ENCODE results near the gene BCAS1. TPM values are rescaled to one million over a fixed set of nuclear protein-coding genes. Genes with fewer than 3 reads are reported as not detected.

Gene BCAS1
- total RNA-seq, 1 experiment from 2014 or later = 0.17 TPM

DNA sequence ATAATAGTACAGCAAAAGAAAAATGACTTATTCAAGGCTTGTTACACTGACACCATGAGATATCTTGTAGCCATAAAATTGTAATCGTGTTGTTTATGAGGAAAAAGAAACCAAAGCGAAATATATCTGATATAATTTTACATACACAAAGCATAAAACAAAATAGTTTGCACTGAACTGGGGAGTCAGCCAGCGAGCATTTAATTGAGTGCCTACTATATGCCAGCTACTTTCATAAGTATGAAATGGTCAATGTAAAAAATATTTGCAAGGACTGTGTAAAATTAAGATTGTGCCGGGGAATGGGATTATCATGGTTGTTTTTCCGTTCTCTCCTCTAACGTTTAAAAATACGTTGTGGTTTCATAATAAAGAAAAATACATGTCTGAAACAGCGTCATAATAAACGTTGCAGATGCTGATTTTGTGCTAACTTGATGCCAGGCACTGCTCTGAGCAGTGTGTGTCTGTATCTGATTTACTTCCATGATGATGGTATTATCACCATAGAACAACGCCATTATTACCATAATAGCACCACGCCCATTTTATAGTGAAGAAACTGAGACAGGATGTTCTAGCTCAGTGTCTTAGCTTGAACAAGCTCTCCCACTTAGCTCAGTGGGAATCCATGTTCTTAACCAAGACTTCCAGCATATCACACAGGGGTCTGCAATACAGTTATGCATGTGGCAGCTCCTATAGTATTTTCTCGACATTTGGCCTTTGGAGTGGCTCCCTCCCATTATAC is 144.6 kb downstream of the BCAS1 start:
- no peak overlapping the region for H3K9ac ChIP-seq (ENCODE audit: low read length)
- no peak overlapping the region for H3K4me2 ChIP-seq (ENCODE audit: low read length)
- BruUV-seq (replicated peaks) = no TSS peak
- CTCF ChIA-PET = interaction anchor here (2.2 kb wide), 1 partner anchor 10 kb away, joined by 11 read pairs; no protein-coding TSS in a partner anchor
- no peaks in the 10 kb centered on the region for H4K20me1 ChIP-seq (ENCODE audit: insufficient read depth)
- no peaks in the 10 kb centered on the region for H3K36me3 ChIP-seq (ENCODE audit: control insufficient read depth in 1 of 2, insufficient read depth in 2 of 2, low read length in 2 of 2)
- POLR2A ChIA-PET = no interaction called here
- no peak for DNase-seq (ENCODE audit: low read depth, low spot score)
- no peaks in the 10 kb centered on the region for H3K79me2 ChIP-seq (ENCODE audit: insufficient read depth, low read length)
- H3K4me1 ChIP-seq (ENCODE audit: control insufficient read depth in 1 of 2, insufficient read depth in 2 of 2, low read length in 2 of 2) = peaks cover 0 to 15% of the 10 kb centered on the region in 2 experiments; a peak in 2 of 4 replicates
- ATAC-seq = no peak
- no peak overlapping the region for H3K27ac ChIP-seq (ENCODE audit: low read depth, low read length)
- H3K9me2 ChIP-seq (ENCODE audit: insufficient read depth) = no peaks in the 10 kb centered on the region
- H3K9me3 ChIP-seq (ENCODE audit: control insufficient read depth in 1 of 2, insufficient read depth in 1 of 2, low read depth in 1 of 2, low read length in 2 of 2) = no peaks in the 10 kb centered on the region
- TF ChIP-seq, protein P1, sequence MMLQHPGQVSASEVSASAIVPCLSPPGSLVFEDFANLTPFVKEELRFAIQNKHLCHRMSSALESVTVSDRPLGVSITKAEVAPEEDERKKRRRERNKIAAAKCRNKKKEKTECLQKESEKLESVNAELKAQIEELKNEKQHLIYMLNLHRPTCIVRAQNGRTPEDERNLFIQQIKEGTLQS (IDR thresholded peaks at IDR 0.05) = no peak
- TF ChIP-seq ZNF274 (IDR thresholded peaks at IDR 0.05; ENCODE audit: low read depth, low read length) (no peak), CEBPB (IDR thresholded peaks at IDR 0.05; ENCODE audit: low read depth) (no peak), FOSL1 (IDR thresholded peaks at IDR 0.05; ENCODE audit: low read depth) (no peak), CBX3 (IDR thresholded peaks at IDR 0.05; ENCODE audit: low read depth) (no peak), SRF (IDR thresholded peaks at IDR 0.05; ENCODE audit: low read depth) (no peak), EZH2 (IDR thresholded peaks at IDR 0.05) (no peak)
- TF ChIP-seq, protein P2, sequence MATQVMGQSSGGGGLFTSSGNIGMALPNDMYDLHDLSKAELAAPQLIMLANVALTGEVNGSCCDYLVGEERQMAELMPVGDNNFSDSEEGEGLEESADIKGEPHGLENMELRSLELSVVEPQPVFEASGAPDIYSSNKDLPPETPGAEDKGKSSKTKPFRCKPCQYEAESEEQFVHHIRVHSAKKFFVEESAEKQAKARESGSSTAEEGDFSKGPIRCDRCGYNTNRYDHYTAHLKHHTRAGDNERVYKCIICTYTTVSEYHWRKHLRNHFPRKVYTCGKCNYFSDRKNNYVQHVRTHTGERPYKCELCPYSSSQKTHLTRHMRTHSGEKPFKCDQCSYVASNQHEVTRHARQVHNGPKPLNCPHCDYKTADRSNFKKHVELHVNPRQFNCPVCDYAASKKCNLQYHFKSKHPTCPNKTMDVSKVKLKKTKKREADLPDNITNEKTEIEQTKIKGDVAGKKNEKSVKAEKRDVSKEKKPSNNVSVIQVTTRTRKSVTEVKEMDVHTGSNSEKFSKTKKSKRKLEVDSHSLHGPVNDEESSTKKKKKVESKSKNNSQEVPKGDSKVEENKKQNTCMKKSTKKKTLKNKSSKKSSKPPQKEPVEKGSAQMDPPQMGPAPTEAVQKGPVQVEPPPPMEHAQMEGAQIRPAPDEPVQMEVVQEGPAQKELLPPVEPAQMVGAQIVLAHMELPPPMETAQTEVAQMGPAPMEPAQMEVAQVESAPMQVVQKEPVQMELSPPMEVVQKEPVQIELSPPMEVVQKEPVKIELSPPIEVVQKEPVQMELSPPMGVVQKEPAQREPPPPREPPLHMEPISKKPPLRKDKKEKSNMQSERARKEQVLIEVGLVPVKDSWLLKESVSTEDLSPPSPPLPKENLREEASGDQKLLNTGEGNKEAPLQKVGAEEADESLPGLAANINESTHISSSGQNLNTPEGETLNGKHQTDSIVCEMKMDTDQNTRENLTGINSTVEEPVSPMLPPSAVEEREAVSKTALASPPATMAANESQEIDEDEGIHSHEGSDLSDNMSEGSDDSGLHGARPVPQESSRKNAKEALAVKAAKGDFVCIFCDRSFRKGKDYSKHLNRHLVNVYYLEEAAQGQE (IDR thresholded peaks at IDR 0.05; ENCODE audit: low read depth) = no peak
- TF ChIP-seq, protein P3, sequence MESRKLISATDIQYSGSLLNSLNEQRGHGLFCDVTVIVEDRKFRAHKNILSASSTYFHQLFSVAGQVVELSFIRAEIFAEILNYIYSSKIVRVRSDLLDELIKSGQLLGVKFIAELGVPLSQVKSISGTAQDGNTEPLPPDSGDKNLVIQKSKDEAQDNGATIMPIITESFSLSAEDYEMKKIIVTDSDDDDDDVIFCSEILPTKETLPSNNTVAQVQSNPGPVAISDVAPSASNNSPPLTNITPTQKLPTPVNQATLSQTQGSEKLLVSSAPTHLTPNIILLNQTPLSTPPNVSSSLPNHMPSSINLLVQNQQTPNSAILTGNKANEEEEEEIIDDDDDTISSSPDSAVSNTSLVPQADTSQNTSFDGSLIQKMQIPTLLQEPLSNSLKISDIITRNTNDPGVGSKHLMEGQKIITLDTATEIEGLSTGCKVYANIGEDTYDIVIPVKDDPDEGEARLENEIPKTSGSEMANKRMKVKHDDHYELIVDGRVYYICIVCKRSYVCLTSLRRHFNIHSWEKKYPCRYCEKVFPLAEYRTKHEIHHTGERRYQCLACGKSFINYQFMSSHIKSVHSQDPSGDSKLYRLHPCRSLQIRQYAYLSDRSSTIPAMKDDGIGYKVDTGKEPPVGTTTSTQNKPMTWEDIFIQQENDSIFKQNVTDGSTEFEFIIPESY (IDR thresholded peaks at IDR 0.05; ENCODE audit: extremely low read depth, insufficient replicate concordance, low read length) = no peak
- TF ChIP-seq, protein P4, sequence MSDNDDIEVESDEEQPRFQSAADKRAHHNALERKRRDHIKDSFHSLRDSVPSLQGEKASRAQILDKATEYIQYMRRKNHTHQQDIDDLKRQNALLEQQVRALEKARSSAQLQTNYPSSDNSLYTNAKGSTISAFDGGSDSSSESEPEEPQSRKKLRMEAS (IDR thresholded peaks at IDR 0.05) = no peak
- TF ChIP-seq, protein P5, sequence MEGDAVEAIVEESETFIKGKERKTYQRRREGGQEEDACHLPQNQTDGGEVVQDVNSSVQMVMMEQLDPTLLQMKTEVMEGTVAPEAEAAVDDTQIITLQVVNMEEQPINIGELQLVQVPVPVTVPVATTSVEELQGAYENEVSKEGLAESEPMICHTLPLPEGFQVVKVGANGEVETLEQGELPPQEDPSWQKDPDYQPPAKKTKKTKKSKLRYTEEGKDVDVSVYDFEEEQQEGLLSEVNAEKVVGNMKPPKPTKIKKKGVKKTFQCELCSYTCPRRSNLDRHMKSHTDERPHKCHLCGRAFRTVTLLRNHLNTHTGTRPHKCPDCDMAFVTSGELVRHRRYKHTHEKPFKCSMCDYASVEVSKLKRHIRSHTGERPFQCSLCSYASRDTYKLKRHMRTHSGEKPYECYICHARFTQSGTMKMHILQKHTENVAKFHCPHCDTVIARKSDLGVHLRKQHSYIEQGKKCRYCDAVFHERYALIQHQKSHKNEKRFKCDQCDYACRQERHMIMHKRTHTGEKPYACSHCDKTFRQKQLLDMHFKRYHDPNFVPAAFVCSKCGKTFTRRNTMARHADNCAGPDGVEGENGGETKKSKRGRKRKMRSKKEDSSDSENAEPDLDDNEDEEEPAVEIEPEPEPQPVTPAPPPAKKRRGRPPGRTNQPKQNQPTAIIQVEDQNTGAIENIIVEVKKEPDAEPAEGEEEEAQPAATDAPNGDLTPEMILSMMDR (IDR thresholded peaks at IDR 0.05 in 2 of 3, conservative IDR thresholded peaks at IDR 0.05 in 1 of 3; ENCODE audit: borderline replicate concordance in 1 of 3, insufficient read depth in 1 of 3, low read depth in 2 of 3, low read length in 2 of 3) = no peak
- H3K4me3 ChIP-seq (replicated peaks in 1 of 2; ENCODE audit: low read depth in 1 of 2, low read length in 2 of 2) = no peak overlapping the region
- RAD21 ChIA-PET (ENCODE audit: low non-redundant PET in 1 of 2, low total read pairs in 2 of 2, uncharacterized antibody in 2 of 2, unreplicated experiment in 2 of 2) = interaction anchor here in 1 of 2 experiments (0.6 kb wide), 1 partner anchor 46 kb away, joined by 6 read pairs; no protein-coding TSS in a partner anchor
- no peak overlapping the region for H2AFZ ChIP-seq (ENCODE audit: low read depth, low read length, poor library complexity, severe bottlenecking)
- no peaks in the 10 kb centered on the region for H3K27me3 ChIP-seq (ENCODE audit: insufficient read depth, low read length)
- intact Hi-C loops (cut with micrococcal nuclease) = no loop called here
